ENCODE data around the gene MIF.
"Not testable (repeated sequence)": the region's sequence is repeated elsewhere in the genome, so short reads cannot be mapped to it uniquely, and the experiment has no call there.

The MIF gene

DNA sequence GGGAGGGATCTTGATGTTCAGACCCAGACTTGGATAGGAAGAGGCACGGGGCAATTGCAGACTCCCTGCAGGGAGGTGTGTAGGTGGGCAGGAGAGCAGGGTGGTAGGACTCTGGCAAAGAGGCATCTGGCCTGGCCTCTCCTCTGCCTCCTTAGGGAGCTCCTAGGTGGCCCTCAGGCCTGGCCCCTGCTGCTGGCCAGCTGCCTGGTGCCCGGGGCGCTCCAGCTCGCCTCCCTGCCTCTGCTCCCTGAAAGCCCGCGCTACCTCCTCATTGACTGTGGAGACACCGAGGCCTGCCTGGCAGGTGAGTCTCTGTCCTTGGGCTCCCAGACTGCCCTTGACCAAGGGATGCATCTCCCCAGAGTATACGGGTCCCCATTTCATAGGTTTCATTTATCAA lies 16.6 kb upstream of the MIF start:
- DNase-seq (ENCODE audit: low read depth): no peak

DNA sequence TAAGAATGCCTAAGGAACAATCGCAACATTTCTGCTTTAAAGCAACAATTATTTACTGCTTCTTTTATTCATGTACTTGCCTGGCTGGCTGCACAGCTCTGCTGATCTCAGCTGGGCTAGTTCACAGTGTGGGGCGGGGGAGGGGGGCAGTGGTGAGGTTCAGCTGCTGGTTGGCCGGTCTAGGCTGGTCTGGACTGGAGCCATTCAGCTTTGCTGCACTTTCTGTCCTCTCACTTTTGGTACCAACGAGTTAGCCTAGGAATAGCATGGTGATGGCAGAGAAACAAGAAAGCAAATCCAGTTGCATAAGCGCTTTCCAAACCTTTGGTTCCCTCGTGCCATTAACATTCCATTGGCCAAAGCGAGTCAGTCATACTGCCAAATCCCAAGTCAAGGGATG lies 16.0 kb upstream of the MIF start:
- no peak for DNase-seq (ENCODE audit: low read depth)

DNA sequence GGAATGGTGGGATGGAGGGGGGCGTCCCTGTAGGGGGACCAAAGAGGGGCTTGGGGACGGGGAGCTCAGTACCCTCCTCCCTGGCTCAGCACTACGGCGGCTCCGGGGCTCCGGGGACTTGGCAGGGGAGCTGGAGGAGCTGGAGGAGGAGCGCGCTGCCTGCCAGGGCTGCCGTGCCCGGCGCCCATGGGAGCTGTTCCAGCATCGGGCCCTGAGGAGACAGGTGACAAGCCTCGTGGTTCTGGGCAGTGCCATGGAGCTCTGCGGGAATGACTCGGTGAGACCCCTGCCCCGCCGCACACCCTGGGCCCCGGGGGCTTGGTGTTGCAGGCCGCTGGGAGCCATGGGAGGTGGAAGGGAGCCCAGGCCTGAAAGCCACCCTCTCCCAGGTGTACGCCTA lies 11.8 kb upstream of the MIF start:
- DNase-seq (ENCODE audit: low read depth): no peak

DNA sequence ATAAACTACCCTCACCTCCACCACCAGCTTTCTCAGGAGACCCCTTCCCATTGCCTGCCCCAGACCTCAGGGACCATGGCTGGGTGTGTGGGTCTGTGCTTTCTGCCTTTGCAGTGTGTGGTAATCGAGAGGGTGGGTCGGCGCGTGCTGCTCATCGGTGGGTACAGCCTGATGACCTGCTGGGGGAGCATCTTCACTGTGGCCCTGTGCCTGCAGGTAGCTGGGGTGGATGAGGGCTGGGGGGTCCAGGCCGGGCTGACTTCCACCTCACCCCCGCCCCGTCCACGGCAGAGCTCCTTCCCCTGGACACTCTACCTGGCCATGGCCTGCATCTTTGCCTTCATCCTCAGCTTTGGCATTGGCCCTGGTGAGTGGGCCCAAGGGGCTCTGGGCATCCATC lies 10.5 kb upstream of the MIF start:
- DNase-seq (ENCODE audit: low read depth): no peak

DNA sequence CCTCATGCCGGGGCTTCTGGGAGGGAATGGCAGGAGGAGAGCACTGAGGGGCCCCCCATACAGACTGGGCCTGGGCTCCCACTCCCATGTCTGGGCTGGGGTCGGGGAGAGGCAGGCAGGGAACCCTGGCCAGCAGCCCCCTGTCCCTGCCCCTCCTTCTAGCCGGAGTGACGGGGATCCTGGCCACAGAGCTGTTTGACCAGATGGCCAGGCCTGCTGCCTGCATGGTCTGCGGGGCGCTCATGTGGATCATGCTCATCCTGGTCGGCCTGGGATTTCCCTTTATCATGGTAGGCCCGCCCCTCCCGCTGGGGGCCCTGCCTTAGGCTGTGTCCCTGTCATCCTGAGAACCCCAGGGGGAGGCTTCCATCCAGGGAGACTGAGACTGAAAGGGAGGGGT lies 10.0 kb upstream of the MIF start:
- no peak for DNase-seq (ENCODE audit: low read depth)

DNA sequence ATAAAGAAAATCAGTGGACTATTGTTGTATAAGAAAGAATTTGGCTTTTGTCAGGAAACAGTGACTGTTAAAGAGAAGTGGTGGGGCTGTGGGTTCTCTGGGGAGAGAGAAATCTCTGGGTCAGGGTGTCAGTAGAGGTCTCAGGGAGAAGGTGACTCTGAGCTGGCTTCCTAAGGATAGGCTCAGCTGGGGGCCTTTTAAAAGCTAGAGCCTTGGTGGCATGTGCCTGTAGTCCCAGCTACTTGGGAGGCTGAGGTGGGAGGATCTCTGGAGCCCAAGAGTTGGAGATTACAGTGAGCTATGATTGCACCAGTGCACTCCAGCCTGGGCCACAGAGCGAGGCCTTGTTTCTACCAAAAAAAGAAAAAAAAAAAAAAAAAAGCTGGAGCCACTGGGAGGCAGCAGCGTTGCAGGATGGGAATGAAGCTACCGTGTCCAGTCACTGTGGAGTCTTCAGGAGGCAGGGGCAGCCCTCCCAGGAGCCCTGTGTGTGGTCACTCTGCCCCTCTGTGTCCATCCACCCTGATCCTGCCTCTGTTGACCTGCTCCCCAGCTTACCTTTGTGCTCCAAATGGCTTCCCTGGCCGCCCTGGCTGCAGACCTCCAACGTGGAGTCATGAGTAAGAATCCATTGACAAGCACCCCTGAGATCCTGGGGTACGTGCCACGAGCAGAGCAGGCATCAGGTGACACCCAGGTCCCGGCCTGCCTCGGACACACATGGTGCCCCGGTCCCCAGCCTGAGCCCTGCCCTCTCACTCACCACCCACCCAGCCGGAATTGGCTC lies 5.4 kb upstream of the MIF start:
- peak; percentile 54 for DNase-seq (ENCODE audit: low read depth)

DNA sequence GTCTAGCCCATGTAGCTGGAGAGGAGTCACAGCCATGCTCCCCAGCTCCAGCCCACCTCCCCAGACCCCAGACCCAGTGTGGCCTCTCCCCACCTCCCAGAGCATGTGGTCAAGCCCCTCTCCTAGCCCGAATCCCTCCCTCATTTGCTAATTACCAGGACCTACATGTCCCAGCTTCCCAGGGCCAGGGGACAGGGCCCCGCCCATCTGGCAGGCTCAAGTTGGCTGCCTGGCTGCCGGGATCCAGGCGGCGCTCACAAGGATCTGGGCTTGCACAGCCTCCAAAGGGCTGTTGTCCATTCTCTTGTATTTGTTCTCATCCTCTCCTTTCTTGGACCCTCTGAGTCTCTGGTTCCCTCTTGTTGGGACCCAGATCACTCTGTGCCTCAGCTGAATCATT lies 4.6 kb upstream of the MIF start:
- DNase-seq (ENCODE audit: low read depth): no peak

DNA sequence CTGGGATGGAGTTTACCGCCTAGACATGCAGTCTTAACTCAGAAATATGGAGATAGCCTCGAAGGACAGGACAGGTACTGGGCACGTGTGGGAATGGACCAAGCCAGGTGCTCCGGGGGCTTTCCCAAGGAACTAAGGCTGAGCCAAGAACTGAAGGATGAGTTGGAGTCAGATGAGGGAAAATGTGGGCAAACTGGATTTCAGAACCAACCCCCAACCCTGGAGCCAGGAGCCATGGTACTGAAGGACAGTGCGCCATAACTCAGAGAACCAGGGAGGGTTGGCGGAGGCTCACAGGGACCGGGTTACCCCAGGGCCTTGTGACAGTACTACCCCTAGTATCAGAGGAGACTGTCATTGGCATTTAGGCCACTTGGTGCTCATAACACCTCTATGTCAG lies 2.5 kb upstream of the MIF start:
- no peak for DNase-seq (ENCODE audit: low read depth)

DNA sequence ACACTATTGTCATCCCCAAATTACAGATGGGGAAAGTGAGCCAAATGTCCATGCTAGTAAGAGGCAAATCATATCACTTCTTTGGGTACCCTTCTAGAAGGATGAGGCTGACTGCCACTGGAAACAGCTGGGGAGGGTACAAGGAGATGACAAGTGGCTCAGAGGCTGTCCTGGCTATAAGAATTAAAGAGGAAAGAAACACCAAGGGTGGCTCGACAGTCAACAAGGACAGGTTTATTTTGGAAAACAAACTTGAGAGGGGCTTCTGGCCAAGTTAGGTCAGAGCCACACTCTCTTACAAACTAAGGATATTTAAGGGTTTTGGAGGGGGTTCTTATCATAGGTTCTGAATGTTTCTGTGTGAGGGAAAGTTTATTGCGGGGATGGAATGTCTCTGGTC lies 2.1 kb upstream of the MIF start:
- DNase-seq (ENCODE audit: low read depth): no peak

DNA sequence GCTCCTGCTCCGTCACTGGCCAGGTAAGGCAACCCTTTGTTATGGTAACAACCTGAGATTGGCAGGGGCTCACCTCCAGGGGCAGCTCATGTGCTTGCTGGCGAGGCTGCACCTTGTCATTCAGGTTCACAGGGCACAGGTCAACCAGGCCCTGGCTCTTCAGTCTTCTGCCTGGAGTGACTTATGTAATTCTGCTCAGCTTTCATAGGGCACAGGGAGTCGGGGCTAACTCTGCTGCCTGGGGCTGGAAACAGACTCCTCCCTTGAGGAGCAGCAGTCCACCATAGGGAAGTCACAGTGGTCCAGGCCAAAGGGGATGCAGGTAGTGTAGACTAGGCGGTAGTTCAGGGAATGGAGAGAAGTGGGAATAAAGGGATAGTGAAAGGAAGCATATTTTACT lies 1.5 kb upstream of the MIF start:
- DNase-seq (ENCODE audit: low read depth): no peak

DNA sequence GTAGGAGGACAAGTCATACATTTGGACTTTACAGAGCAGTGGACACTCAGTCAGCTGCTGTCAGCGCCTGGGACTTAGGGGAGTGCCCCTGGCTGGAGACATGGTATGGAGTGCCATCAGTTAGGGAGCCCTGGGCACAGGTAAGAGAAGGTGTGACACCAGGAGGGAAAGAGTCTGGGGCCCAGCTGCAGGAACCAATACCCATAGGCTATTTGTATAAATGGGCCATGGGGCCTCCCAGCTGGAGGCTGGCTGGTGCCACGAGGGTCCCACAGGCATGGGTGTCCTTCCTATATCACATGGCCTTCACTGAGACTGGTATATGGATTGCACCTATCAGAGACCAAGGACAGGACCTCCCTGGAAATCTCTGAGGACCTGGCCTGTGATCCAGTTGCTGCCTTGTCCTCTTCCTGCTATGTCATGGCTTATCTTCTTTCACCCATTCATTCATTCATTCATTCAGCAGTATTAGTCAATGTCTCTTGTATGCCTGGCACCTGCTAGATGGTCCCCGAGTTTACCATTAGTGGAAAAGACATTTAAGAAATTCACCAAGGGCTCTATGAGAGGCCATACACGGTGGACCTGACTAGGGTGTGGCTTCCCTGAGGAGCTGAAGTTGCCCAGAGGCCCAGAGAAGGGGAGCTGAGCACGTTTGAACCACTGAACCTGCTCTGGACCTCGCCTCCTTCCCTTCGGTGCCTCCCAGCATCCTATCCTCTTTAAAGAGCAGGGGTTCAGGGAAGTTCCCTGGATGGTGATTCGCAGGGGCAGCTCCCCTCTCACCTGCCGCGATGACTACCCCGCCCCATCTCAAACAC lies 850 bp upstream of the MIF start:
- no peak for DNase-seq (ENCODE audit: low read depth)

DNA sequence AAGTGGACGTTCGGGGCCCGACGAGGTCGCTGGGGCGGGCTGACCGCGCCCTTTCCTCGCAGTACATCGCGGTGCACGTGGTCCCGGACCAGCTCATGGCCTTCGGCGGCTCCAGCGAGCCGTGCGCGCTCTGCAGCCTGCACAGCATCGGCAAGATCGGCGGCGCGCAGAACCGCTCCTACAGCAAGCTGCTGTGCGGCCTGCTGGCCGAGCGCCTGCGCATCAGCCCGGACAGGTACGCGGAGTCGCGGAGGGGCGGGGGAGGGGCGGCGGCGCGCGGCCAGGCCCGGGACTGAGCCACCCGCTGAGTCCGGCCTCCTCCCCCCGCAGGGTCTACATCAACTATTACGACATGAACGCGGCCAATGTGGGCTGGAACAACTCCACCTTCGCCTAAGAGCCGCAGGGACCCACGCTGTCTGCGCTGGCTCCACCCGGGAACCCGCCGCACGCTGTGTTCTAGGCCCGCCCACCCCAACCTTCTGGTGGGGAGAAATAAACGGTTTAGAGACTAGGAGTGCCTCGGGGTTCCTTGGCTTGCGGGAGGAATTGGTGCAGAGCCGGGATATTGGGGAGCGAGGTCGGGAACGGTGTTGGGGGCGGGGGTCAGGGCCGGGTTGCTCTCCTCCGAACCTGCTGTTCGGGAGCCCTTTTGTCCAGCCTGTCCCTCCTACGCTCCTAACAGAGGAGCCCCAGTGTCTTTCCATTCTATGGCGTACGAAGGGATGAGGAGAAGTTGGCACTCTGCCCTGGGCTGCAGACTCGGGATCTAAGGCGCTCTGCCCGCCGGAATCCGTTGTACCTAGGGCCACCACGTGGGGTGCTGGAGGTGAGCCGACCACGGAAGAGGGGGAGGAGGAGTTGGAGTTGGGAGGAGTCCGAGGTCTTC lies 771 bp downstream of the MIF start:
- DNase-seq (ENCODE audit: low read depth): peak; percentile 90

DNA sequence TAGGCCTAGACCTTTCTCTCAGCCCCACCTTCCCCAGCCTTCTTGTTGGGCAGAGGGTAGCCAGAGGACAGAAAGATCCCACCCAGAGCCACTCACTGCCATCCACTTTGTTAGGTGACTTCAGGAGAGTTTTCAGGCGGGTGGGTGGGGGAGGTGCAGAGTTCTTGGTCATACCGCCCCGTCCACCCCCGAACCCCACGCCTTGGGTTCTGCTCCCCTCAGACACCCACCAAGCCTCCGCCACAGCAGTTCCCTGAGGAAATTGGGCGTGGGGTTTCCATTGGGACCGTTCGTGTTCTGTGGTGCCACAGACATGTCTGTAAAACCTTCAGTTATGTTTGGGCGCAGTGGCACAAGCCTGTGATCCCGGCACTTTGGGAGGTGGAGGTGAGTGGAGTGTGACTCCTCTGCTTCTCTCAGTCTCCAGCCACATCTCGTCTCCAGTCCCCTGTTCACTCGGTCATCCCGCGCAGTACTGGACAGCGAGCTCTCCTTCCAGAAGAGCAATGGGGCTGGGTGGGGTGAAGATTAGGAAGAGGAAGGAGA lies 1.5 kb downstream of the MIF start:
- no peak for DNase-seq (ENCODE audit: low read depth)

DNA sequence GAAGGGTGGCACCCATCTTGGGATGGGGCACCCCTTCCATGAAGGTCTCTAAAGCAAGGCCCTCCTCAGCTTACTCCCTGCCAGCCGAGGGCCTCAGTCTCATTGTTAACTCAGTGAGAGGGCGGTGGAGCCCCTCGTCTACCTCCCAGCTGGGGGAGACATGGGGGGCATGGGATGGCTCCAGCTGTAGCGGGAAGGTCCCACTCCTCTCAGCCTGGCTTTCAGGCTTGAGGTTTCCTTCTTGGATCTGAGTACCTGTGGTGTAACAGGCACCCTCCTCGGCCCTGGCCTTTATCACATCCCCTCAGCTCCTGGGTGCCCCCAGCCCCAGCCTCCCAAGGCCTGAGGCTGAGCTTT lies 2.0 kb downstream of the MIF start:
- no peak for DNase-seq (ENCODE audit: low read depth)

DNA sequence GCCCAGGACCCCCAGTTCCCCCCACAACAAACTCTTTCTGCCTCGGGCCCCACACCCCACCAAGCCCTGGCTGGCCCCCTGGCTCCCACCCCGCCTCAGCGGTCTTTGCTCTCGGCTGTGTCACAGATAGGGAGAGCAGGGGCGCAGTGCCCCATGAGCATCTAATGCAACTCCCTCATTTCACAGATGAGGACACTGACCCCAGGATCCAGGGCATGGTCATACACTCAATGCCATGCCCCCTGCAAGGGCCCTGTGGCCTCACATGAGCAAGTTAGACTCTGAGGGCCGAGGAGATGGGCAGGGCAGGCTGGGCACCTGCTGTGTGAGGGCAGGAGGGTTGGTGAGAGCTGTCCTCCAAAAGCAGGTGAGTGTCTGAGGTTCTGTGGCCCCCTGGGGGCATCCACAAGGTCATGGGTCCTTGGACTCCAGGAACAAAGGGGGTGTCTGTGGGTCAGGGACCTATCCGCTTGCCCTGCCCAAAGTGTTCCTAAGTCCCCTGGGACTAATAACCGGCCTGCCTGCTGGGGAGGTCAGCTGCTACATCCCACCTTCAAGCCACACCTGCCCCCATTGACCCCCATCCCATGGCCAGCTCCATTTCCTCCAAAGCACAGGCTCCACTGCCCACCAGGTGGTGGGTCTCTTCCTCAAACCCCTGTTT lies 2.5 kb downstream of the MIF start:
- DNase-seq (ENCODE audit: low read depth): no peak

DNA sequence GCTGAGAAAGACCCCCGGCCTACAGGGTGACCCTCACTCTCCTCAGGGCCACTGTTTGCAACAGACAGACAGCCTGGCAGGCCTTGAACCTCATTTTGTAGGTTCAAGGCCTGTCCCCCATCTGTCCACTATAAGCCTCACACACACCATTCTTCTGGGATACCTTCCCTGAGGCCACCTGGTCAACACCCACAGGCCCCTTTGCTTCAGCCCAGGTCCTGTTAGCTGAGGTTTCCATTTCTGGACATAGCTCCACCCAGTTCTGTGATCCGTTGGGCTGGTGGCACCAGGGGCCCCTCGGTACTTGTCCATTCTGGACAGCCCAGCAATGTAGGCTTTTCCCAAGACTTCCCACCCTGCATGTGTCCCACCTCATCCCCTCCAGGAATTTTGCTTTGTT lies 3.1 kb downstream of the MIF start:
- DNase-seq (ENCODE audit: low read depth): no peak

DNA sequence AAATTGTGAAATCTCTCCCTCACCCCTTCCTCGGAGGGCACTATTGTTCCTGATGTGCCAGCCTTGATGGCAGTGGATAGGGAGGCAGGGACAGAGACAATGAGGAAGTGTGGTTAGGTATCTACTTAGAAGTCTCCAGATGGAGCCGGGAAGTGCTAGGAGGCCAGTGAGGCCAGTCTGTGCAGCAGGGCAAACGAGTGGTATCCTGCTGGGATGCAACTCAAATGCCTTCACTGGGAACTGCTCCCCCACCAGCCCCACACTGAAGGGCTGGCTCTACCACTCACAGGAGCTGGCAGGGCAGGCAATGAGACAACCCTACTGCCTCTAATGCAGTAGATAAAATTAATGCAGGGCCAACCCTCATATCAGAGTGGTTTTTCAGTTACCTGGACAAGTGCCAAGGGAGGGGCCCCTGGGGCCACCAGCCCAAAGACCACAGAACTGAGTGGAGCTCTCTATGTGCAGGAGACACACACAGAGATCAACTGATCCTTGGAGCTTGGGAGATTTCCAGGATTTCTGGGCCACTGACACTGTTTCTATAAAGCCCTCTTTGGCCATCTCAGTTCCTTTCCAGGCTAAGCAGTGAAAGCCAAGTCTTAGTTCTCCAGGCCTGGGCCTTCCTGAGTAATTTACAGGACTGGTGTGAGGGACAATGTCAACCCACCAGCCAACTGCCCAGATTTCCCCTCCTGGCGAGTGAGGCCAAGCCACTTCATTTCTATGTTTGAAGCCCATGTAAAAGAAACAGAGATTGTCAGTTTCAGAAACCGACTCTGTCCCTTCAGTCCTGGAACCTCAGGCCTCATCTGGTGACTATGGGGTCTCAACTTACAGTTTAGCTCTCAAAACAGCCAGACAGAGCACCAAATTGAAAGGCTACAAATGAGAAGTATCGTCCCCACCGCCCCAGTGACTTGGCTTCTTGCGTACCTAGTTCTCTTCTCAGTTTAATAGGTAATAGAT lies 4.1 kb downstream of the MIF start:
- no peak for DNase-seq (ENCODE audit: low read depth)

DNA sequence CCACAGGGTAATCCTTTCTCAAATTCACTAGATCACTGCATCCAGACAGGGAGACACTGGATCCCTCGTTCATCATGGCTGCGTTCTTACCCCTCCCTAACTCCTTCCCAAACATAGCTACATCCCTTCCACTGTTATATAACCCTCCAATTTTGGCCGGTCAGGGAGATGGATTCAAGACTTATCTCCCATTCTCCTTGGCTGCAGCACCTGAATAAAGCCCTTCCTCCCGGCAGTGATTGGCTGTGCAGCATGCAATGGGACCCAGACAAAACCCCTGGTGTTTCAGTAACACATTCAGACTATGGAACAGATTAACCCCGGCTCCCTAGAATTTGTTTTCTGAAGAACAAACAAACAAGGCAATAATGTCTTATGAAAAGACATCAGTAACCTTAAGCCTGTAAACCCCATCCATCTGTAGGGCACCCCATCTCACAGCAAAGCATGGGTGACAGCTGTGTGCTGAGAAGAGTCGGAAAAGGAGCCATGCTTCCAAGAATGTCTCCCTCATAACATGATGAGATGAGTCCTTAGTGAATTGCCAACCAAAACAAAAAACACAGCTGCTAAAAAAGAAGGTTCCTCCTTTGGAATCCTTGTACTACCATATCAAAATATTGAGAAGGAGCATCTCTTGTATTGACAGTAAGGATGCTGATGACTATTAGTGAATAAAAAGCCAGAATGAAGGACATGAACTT lies 5.0 kb downstream of the MIF start:
- no peak for DNase-seq (ENCODE audit: low read depth)

DNA sequence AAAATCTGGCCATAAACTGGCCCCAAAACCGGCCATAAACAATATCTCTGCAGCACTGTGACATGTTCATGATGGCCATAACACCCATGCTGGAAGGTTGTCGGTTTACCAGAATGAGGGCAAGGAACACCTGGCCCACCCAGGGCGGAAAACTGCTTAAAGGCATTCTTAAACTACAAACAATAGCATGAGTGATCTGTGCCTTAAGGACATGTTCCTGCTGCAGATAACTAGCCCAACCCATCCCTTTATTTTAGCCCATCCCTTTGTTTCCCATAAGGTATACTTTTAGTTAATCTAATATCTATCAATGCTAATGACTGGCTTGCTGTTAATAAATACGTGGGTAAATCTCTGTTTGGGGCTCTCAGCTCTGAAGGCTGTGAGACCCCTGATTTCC lies 6.0 kb downstream of the MIF start:
- not testable (repeated sequence) for DNase-seq (ENCODE audit: low read depth)

DNA sequence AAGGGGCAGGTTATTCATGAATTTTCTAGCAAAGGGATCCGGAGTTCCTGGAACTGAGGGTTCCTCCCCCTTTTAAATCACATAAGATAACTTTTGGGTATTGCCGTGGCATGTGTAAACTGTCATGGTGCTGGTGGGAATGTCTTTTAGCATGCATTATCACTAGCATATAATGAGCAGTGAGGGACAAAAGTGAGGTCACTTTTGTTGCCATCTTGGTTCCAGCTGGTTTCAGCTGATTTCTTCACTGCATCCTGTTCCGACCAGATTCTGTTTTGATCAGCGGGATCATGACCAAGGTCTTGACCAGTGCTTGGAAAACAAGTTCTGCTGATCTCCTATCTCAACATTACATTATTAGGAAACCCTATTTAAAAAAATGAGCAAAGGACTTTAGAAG lies 7.4 kb downstream of the MIF start:
- DNase-seq (ENCODE audit: low read depth): no peak
